CD14-positive monocyte (primary cell): Measurements from ENCODE around the gene FAAP20. TPM values are rescaled to one million over a fixed set of nuclear protein-coding genes. Genes with fewer than 3 reads are reported as not detected.

ENCODE experiments used
- DNase-seq, 3 donors: peaks; one replicate each; pipeline ENCODE4 v3.0.0-alpha.2; 2011 to 2022
- H2AFZ ChIP-seq: 2 replicates; pipeline ENCODE4 v1.6.0; 2012; ENCODE audit warnings: mild to moderate bottlenecking, low read depth, low read length, inconsistent platforms; ENCODE audit not compliant: insufficient read depth, poor library complexity, severe bottlenecking
- H3K27ac ChIP-seq, 2 donors: 1 replicate in 1 of 2; 2 replicates in 1 of 2; pipeline ENCODE4 v1.5.1; 2012 to 2013; ENCODE audit warnings: low read length in 2 of 2, control low read depth in 1 of 2, inconsistent platforms in 1 of 2, low read depth in 1 of 2, mild to moderate bottlenecking in 1 of 2
- H3K27me3 ChIP-seq, 2 donors: one replicate each; pipeline versions ENCODE4 v1.6.0 to v1.6.1; 2011 to 2013; ENCODE audit warnings: low read length in 2 of 2; ENCODE audit not compliant: control insufficient read depth in 2 of 2, insufficient read depth in 2 of 2
- H3K36me3 ChIP-seq, 2 donors: replicated peaks in 1 of 2; 1 replicate in 1 of 2; 2 replicates in 1 of 2; pipeline versions ENCODE4 v1.5.1 to v1.6.1; 2012 to 2013; ENCODE audit warnings: low read length in 2 of 2, control low read depth in 1 of 2, inconsistent platforms in 1 of 2, mild to moderate bottlenecking in 1 of 2; ENCODE audit not compliant: insufficient read depth in 2 of 2, control insufficient read depth in 1 of 2
- H3K4me1 ChIP-seq, 2 donors: 1 replicate in 1 of 2; 2 replicates in 1 of 2; pipeline versions ENCODE4 v1.5.1 to v1.6.1; 2012 to 2013; ENCODE audit warnings: low read length in 2 of 2, control low read depth in 1 of 2, inconsistent platforms in 1 of 2, mild to moderate bottlenecking in 1 of 2, moderate library complexity in 1 of 2; ENCODE audit not compliant: insufficient read depth in 2 of 2, control insufficient read depth in 1 of 2
- H3K4me2 ChIP-seq: replicated peaks from 2 replicates; pipeline ENCODE3; 2012; ENCODE audit warnings: low read length, moderate library complexity, mild to moderate bottlenecking; ENCODE audit not compliant: poor library complexity, severe bottlenecking; ENCODE audit errors: extremely low read depth
- H3K4me3 ChIP-seq, 3 experiments: fragments of 200-600 bp in 1 of 3; sonication (generic) in 1 of 3; replicated peaks in 1 of 3; 1 replicate in 2 of 3; 2 replicates in 1 of 3; pipeline ENCODE4 v1.5.1; 2011 to 2013; ENCODE audit warnings: low read length in 3 of 3, mild to moderate bottlenecking in 3 of 3, control low read depth in 2 of 3, low read depth in 2 of 3, inconsistent platforms in 1 of 3, moderate library complexity in 1 of 3
- H3K79me2 ChIP-seq: 2 replicates; pipeline ENCODE4 v1.6.0; 2012; ENCODE audit warnings: mild to moderate bottlenecking, control low read depth, inconsistent platforms, low read length, moderate library complexity; ENCODE audit not compliant: insufficient read depth
- H3K9ac ChIP-seq: 2 replicates; pipeline ENCODE4 v1.6.0; 2017; ENCODE audit warnings: low read length, mild to moderate bottlenecking; ENCODE audit not compliant: insufficient read depth, poor library complexity, severe bottlenecking
- H3K9me3 ChIP-seq, 2 donors: replicated peaks in 1 of 2; 1 replicate in 1 of 2; 2 replicates in 1 of 2; pipeline versions ENCODE4 v1.5.1 to v1.6.1; 2012 to 2013; ENCODE audit warnings: low read length in 2 of 2, control low read depth in 1 of 2; ENCODE audit not compliant: control insufficient read depth in 1 of 2, insufficient read depth in 1 of 2
- H4K20me1 ChIP-seq: 2 replicates; pipeline ENCODE4 v1.6.0; 2012; ENCODE audit warnings: mild to moderate bottlenecking, low read length, control low read depth, moderate library complexity; ENCODE audit not compliant: insufficient read depth
- H3K27ac Mint-ChIP-seq, 7 donors: one replicate each; pipeline ENCODE4 v1.8.0; 2020; ENCODE audit warnings: mild to moderate bottlenecking in 7 of 7, mixed read lengths in 7 of 7, moderate library complexity in 6 of 7, inconsistent platforms in 2 of 7
- H3K27me3 Mint-ChIP-seq, 3 donors: one replicate each; pipeline ENCODE4 v1.8.0; 2021 to 2022; ENCODE audit warnings: low read depth in 3 of 3, mild to moderate bottlenecking in 3 of 3, mixed read lengths in 3 of 3, moderate library complexity in 3 of 3, inconsistent platforms in 1 of 3
- H3K36me3 Mint-ChIP-seq, 2 donors: one replicate each; pipeline ENCODE4 v1.8.0; 2020; ENCODE audit warnings: mixed read lengths in 2 of 2, inconsistent platforms in 1 of 2, mild to moderate bottlenecking in 1 of 2
- H3K4me1 Mint-ChIP-seq: one replicate; pipeline ENCODE4 v1.8.0; 2020; ENCODE audit warnings: mild to moderate bottlenecking, mixed read lengths
- H3K4me3 Mint-ChIP-seq, 2 donors: one replicate each; pipeline ENCODE4 v1.8.0; 2020; ENCODE audit warnings: mild to moderate bottlenecking in 2 of 2, mixed read lengths in 2 of 2, moderate library complexity in 1 of 2
- H3K9me3 Mint-ChIP-seq, 7 donors: one replicate each; pipeline ENCODE4 v1.8.0; 2020 to 2022; ENCODE audit warnings: mixed read lengths in 7 of 7, mild to moderate bottlenecking in 6 of 7, moderate library complexity in 6 of 7, inconsistent platforms in 2 of 7
- WGBS: methylation state at CpG from one replicate; pipeline ENCODE4 v1.1.5; 2013; ENCODE audit warnings: missing lambda C conversion rate; ENCODE audit not compliant: insufficient coverage; 5-methylcytosine and 5-hydroxymethylcytosine counted together
- intact Hi-C, 2 donors: fragments of 100-400 bp; cut with micrococcal nuclease; formaldehyde crosslinking; loops; one replicate each; pipeline versions ENCODE4 v1.15.0 to v1.15.1; 2023
- polyA plus RNA-seq, 3 donors: library from polyadenylated mRNA; depleted of rRNA in 1 of 3; unstranded in 2 of 3; stranded (reverse) in 1 of 3; fragments of 300-500 nt in 2 of 3; fragments of >200 nt in 1 of 3; fragmentation: Illumina TruSeq in 2 of 3; gene quantifications; 1 replicate in 2 of 3; 2 replicates in 1 of 3; pipeline ENCODE4 v1.2.3, GENCODE V29; 2012 to 2021
- TF ChIP-seq, protein P1 (sequence below): fragments of 200-600 bp; IDR thresholded peaks from one replicate; pipeline ENCODE4 v1.8.0; 2022; ENCODE audit warnings: antibody characterized with exemption, mild to moderate bottlenecking

FAAP20 gene
- polyA plus RNA-seq, 3 donors, result 11.8 to 49.3 (median 35.1) TPM

DNA sequence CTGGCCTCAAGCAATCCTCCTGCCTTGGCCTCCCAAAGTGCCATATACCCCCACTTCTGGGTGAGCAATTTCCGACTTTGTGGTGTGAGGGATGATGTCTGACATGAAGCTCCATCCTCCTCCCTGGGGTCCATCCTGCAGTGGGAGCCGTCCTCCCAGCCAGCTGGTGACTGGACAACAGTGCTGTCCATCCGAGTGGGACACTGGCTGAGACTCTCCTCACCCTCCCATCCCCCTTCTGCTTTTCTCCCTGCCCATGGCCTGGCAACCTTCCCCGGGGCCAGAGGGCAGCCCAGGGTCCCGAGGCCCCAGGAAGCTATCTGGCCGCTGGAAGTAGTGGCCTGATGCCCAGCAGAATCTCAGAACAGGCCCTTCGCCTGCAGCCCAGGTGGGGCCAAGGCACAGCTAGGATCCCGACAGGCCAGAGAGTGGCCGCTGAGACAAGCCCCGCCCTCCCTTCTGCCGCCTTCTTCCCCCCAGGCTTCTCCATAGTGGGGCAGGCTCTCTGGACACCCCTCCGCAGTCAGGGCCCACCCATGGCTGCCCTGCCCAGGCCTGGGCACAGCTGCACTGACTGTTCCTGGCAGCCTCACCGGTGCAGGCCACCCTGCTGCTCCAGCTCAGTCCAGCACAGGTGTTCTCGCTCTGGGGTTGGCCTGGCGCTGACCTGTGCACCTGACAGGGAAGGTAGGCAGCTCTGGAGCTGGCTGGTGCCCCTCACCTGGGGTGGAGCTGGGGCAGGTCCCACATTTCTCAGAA is 8.4 kb upstream of the FAAP20 start:
- Histone ChIP-seq H3K36me3 (no peaks in the 10 kb centered on the region), H3K9ac (no peak overlapping the region), H3K4me2 (no peak overlapping the region), H3K27me3 (peaks cover 0 to 9% of the 10 kb centered on the region in 2 donors), H3K4me3 (no peak overlapping the region), H2AFZ (no peak overlapping the region), H3K27ac (no peak overlapping the region), H3K4me1 (peaks cover 30 to 36% of the 10 kb centered on the region in 2 donors), H4K20me1 (no peaks in the 10 kb centered on the region), H3K79me2 (no peaks in the 10 kb centered on the region), H3K9me3 (no peaks in the 10 kb centered on the region)
- Mint-ChIP-seq H3K4me1 (peaks cover 24% of the 10 kb centered on the region), H3K9me3 (peaks cover 0 to 4% (median 0%) of the 10 kb centered on the region in 7 donors), H3K4me3 (no peak overlapping the region), H3K27ac (peak overlapping the region in 1 of 7 donors; percentile 69), H3K36me3 (no peaks in the 10 kb centered on the region), H3K27me3 (peaks cover 13 to 22% (median 17%) of the 10 kb centered on the region in 3 donors)
- no peak for DNase-seq
- TF ChIP-seq, protein P1, sequence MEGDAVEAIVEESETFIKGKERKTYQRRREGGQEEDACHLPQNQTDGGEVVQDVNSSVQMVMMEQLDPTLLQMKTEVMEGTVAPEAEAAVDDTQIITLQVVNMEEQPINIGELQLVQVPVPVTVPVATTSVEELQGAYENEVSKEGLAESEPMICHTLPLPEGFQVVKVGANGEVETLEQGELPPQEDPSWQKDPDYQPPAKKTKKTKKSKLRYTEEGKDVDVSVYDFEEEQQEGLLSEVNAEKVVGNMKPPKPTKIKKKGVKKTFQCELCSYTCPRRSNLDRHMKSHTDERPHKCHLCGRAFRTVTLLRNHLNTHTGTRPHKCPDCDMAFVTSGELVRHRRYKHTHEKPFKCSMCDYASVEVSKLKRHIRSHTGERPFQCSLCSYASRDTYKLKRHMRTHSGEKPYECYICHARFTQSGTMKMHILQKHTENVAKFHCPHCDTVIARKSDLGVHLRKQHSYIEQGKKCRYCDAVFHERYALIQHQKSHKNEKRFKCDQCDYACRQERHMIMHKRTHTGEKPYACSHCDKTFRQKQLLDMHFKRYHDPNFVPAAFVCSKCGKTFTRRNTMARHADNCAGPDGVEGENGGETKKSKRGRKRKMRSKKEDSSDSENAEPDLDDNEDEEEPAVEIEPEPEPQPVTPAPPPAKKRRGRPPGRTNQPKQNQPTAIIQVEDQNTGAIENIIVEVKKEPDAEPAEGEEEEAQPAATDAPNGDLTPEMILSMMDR, result no peak
- WGBS, result 98% methylated on average over 13 of the region's 15 CpGs
- intact Hi-C loops, result loop anchor here in 1 of 2 donors (5.0 to 10.0 kb wide), 2 partner anchors 286 to 322 kb away; partner anchors contain the start of genes CALML6, PANK4 and TMEM52

DNA sequence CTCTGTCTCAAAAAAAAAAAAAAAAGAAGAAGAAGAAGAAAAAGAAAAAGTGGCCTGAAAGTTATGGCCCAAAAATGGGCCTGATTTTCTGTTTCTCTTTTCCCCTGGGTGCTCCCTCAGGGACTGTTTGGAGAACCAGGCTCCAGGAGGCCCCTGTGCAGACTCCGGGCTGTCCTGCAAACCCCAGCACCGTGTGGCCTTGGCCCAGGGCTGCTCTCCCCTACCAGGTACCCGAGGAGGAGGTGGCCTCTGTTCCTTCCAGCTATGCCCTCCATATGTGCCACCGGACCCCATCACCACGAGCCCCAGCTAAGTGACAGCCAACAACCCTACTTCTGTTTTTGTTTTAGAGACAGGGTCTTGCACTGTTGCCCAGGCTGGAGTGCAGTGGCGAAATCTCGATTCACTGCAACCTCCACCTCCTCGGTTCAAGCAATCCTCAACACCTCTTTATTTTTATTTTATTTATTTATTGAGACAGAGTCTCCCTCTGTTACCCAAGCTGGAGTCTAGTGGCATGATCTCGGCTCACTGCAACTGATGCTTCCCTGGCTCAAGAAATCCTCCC is 7.5 kb upstream of the FAAP20 start:
- no peak overlapping the region for H3K9ac ChIP-seq
- no peaks in the 10 kb centered on the region for H3K36me3 ChIP-seq
- peaks cover 24% of the 10 kb centered on the region for H3K4me1 Mint-ChIP-seq
- DNase-seq, result no peak
- peaks cover 0 to 4% (median 0%) of the 10 kb centered on the region in 7 donors for H3K9me3 Mint-ChIP-seq
- H3K4me3 Mint-ChIP-seq, result no peak overlapping the region
- H2AFZ ChIP-seq, result no peak overlapping the region
- H3K9me3 ChIP-seq, result no peaks in the 10 kb centered on the region
- H3K4me1 ChIP-seq, result peaks cover 30 to 36% of the 10 kb centered on the region in 2 donors
- peaks cover 9 to 18% (median 17%) of the 10 kb centered on the region in 3 donors for H3K27me3 Mint-ChIP-seq
- no peaks in the 10 kb centered on the region for H3K36me3 Mint-ChIP-seq
- no peak overlapping the region for H3K27ac Mint-ChIP-seq
- TF ChIP-seq, protein P1, result no peak
- intact Hi-C loops, result loop anchor here in 1 of 2 donors (5.0 to 10.0 kb wide), 2 partner anchors 285 to 323 kb away; partner anchors contain the start of genes CALML6, PANK4 and TMEM52
- H3K27me3 ChIP-seq, result peaks cover 0 to 3% of the 10 kb centered on the region in 2 donors
- no peak overlapping the region for H3K4me2 ChIP-seq
- no peaks in the 10 kb centered on the region for H4K20me1 ChIP-seq
- no peaks in the 10 kb centered on the region for H3K79me2 ChIP-seq
- H3K4me3 ChIP-seq, result no peak overlapping the region
- WGBS, result 100% methylated on average over 3 of the region's 9 CpGs
- H3K27ac ChIP-seq, result no peak overlapping the region
